GM19240 (cell line): ENCODE measurements around the gene MYOM3.
"Not testable (repeated sequence)": the region's sequence is repeated elsewhere in the genome, so short reads cannot be mapped to it uniquely, and the experiment has no call there.

Experiments
- DNase-seq: peaks from one replicate; pipeline ENCODE4 v3.0.0; 2011; ENCODE audit warnings: low spot score; ENCODE audit not compliant: insufficient read length

MYOM3 gene

DNA sequence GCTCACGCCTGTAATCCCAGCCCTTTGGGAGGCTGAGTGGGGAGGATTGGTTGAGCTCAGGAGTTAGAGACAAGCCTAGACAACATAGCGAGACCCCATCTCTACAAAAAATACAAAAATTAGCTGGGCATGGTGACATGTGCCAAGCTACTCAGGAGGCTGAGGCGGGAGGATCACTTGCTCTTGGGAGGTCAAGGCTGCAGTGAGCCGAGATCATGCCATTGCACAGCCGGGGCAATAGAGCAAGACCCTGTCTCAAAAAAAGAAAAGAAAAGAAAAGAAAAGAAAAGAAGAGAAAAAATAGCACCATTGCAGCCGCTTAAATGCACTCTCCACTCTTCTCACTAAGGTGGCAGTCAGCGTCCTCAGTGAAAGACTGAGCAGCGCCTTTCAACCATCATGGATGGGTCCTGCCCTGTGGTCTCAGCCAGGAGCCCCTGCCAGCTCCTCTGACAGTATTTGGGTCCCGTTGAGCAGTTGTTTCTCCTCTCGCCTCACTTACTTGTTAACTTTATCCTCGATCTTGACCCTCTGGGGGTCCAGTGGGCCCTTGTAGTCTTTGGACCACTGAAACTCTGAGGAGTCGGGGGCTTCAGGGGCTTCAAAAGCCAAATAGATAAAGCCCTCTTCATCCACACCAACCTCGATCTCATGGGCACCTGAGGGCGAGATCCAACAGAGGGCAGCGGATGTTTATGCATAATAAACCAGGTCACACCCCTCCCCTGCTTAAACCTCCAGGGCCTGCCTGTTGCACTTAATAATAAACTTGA, 36.9 kb downstream of the MYOM3 start:
- DNase-seq, result no peak

DNA sequence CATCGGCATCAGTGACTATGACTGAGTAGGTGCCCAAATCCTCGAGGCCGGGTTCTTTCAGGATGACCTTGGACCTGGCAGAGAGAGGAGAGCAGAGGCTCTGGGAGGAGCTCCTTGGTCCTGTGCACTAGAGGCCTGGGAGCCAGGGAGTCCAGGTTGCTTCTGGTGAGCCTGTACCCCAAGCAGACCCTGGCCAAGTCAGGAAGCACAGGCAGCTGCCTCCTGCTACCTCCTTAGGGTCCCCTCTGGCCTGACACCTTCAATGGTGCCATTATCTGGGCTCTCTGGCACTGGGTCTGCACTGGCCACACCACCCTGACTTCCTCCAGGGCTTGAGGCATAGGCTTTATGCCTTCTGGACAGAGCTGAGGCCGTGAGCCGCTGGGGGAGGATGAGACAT, 37.7 kb downstream of the MYOM3 start:
- DNase-seq, result no peak

DNA sequence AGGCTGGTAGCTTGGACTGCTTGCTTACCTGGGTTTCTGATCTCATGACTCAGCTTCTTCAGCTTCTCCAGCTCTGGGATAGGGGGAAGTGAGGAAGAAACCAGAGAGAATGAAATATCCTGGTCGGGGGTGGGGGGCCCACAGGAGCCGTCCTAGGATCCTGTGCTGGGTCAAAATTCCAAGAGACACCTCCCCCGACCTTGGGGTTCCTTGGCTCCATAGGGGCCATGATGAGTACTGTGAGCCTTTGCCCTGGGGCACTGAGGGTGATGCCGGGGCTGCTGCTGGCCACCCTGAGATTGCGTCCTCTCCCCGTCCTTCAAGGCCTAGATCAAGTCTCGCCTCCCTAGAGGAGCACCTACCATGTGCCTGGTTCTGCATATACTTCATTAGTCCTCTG, 40.0 kb downstream of the MYOM3 start:
- DNase-seq, result no peak

DNA sequence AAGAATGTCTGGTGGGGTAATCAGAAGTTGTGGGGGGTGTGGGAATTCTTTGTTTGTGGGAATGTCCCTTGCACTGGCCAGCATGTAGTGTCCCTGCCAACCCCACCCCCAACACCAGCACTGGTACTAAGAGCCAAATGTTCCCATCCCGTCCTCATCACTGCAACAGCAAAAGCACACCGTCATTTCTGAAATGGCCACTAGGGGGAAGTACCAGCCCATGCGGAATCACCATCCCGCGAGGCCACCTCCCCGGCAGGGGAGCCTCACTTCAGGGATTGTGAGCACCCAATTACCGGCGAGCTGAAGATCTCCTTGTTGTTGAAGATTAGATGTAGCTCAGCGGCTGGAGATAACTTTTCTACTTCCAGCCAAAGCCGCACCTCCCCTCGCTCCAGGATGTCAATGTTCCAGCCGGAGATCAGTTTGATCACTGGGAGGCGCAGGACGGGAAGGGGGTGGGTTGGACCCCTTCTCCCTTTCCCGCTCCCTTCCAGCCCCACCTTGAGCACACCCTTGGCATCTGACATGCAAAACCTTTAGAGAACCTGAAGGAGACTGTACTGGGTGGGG, 41.0 kb downstream of the MYOM3 start:
- peak; percentile 92 for DNase-seq

DNA sequence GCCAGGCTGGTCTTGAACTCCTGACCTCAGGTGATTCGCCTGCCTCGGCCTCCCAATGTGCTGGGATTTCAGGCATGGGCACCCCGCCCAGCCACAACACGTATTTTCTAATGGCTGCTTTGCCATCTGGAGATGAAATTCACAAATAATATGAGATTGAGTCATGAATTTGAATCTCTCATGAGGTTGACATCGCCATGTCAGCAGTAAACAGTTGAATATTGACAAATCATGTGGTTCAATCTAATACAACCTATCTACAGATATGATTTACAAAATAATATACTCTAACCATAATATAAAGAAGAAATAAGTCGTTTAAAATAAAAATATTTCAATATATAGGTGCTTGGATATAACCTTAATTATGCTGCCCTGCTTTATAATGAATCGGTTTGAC, 42.1 kb downstream of the MYOM3 start:
- DNase-seq, result no peak

DNA sequence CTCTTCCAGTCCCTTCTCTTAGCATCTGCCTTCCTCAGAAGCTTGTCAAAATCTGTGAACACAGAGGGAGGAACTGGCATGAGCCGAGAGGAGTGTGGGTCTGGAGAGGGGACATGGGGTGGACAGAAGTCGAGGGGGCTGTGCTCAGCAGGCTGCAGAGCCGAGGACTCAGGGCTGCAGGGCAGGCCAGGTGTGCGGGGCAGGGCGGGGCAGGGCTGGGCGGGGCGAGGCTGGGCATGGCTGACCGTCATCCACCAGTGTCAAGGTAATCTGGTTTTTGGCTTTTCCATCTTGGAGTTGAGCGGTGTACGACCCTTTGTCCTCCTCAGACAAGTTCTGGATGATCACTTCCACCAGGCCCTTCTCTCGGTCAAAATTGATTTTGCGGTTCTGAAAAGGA, 44.0 kb downstream of the MYOM3 start:
- DNase-seq, result no peak

DNA sequence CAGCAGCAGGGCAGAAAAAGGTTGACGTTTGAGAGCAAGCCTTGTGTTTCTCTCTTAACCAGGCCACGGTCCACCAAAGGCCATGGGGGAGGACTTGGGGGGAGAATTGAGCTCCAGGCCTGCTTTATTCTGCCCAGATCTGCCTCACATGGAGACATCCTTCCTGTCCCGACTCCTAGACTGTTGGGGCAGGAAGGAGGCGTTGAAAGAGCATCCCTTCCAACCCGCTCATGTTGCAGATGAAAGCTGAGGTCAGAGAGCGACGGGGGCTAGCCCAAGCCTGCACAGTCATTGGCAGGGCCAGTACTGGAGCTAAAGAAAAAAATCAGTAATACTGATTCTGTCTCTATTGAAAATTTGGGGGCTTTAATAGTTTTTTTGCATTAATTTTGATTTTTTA, 46.6 kb downstream of the MYOM3 start:
- DNase-seq, result no peak

DNA sequence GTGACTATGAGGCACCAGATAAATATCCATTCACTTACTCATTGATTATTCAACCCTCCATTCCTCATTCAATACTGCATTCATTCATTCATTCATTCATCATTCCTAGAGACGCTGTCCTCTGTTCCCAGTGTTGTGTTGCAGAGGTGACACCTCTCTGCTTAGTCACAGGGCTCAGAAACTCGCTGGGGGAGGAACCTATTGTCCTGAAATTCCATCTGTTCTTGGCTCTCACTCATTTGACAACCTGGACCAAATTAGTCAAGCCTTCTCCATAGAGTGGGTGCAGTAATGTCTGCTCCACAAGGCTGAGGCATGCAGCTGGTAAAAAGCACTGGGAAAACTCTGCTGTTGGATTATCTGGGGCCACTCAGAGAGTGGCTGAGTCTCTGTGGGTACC, 49.7 kb downstream of the MYOM3 start:
- no peak for DNase-seq

DNA sequence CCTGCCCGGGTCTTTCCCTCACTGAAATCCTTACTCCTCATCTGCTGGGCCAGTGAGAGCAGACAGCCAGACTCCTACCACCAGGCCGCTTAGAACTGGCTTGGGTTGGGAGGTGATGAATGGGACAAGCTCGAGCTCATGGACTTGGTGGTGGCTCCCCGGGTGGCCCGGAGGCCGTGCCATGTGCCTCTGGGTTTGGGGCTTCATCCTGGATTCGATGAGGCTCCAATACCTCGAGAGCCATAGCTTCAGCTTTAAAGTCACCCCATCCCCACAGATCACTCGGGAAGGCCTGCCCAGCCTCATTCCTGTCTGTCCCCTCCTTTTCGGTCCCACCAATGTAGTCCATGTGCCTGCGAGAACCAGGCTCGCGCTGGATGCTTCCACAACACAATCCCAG, 51.5 kb downstream of the MYOM3 start:
- no peak for DNase-seq

DNA sequence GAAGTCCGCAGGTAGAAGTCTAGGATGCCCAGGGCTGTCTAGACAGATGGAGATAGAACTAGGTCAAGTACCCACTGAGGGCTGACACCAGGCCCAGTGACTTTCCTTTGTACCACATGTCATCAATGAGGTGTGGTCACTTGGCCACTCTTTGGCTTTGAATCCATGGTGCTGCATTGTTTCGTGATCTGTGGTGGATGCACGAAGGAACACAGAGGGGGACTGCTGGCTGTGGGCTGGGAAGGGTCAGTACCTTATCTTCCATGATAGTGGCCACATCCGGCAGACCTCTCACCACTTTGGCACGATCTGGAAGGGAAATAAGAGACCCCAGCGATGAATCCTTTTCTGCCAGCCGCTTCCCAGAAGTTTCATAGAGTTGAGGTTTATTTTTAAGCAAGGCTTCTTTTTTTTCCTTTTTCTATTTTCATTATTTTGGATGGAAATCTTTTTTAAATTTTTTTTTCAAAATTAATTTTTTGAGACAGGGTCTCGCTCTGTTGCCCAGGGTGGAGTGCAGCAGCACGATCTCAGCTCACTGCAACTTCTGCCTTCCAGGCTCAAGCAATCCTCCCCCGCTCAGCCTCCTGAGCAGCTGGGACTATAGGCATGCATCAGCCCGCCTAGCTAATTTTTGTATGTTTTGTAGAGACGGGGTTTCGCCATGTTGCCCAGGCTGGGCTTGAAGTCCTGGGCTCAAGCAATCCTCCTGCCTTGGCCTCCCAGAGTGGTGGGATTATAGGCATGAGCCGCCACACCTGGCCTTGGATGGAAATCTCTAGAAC, 53.1 kb downstream of the MYOM3 start:
- no peak for DNase-seq

DNA sequence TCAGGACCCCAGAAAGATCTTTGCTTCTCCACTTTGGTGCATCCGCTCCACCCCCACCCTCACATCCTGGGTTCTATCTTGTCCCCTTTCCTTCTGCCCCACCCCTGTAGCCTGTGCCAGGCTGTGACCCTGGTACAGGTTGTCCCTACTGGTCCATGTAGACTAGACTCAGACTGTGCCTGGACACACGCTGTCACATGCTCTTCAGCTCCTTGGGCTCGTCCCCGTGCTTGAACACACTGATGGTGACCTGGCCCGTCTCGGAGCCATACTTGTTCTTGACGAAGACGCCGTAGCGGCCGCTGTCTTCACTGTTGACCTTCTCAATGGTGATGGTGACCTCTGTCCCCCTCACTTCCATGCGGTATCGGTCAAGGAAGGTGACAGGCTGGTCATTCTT, 54.8 kb downstream of the MYOM3 start:
- DNase-seq, result no peak

DNA sequence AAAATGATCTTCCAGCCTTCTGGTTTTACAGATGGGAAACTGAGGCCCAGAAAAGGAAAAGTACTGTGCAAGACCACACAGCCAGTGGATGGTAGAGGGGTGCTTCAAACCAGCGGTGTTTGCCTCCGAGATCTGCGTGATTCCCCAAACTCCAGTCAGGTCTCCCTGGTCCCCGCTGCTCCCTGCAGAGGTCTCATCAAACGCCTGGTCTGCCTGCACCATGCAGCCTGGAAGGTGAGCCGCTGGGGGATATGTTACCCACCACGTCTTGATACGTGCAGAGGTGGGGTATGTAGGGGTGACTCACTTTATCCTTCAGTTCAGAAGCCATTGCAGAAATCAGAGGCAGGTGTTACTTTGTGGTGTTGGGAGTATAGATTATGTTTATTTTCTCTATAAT, 56.3 kb downstream of the MYOM3 start:
- DNase-seq, result no peak

DNA sequence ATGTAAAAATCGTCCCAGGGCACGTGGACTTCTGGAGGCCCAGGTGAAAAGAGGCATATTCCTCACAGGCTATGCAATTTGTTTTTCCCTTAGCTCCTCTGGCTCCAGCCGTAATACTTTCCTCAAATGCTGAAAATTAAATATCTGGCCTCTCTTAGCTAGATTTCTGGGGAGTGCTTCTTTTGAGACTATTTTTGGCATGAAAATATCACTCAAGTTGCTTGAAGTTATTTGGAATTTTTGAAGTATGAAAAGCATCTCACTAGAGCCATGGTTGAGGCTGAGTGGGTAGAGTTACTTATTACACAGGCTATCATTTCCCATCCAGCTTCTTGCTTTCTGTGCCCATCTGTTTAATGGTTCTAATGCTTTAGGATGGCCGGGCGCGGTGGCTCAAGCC, 59.7 kb downstream of the MYOM3 start:
- no peak for DNase-seq

DNA sequence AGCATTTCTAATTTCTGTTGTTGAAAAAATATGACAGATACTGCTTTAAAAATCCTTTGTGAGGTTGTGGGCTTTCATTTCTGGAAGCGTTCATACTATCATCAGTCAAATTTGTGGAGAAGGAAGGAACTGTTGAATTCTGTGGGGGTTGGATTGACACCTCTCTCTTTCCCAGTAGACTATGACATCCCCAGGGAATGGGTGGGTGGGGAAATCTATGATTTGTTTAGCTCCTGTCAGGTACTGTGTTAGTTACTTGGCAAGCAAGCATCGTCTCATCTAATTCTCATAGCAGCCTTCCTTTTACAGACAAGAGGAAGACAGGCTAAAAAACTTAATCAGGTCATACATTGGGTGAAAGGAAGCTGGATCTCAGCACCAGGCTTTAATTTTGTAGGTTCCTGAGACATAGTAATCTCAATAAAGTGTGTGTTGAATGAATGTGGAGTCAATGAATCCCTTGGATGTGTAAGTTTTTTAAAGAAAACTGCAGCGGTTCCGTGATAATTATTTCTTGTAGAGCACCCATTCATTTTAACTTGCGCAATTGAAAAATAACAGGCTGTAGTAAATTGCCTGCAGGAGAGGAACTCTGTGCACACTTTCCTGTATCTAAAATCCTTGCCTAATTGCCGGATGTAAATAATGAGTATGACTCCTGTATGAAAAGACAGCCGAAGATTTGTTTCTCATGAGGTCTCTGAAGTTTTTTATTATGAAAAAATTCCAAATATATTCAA, 60.6 kb downstream of the MYOM3 start:
- DNase-seq, result no peak

DNA sequence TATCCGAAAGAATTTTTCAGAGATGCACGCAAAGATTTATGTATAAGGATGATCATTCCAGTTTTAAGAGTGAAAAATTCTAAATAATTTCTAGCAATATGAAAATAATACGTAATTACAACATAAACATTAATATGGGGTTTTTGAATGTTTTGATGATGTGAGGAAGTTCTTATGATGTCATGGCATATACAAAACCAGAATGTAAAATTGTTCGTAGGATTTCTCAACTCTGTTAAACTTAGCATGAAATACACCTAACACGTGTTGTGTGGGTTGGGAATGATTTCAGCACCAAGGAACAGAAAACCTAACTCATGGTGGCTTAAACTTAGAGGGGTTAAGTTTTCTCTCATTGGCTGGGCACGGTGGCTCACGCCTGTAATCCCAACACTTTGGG, 62.2 kb downstream of the MYOM3 start:
- no peak for DNase-seq

DNA sequence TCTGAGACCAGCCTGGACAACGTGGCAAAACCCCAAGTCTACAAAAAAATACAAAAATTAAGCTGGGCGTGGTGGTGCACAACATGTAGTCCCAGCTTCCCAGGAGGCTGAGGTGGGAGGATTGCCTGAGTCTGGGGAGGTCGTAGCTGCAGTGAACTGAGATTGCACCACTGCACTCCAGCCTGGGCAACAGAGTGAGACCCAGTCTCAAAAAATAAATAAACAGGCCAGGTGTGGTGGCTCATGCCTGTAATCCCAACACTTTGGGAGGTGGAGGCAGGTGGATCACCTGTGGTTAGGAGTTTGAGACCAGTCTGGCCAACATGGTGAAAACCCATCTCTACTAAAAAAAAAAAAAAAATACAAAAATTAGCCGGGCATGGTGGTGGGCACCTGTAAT, 63.0 kb downstream of the MYOM3 start:
- not testable (repeated sequence) for DNase-seq

DNA sequence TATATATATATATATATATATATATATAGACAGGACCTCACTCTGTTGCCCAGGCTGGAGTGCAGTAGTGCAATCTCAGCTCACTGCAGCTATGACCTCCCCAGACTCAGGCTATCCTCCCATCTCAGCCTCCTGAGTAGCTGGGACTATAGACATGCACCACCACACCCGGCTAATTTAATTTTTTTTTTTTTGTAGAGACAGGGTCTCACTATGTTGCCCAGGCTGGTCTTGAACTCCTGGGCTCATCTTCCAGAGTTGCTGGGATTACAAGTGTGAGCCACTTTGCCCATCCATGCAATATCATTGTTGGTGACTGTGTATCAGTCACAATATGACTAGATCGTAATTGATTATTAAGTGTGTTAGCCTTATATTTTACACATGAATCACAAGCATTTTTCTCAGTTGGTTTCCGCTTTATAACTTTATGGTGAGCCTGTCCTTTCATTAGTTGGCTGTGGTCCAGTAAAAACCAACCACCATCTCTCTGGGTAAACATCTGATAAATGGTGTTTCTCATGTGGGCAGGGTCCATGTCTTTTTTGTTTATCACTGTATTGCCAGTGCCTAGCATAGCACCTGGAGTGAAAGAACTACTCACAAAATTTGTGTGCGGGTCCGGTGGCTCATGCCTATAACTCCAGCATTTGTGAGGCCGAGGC, 63.6 kb downstream of the MYOM3 start:
- no peak for DNase-seq

DNA sequence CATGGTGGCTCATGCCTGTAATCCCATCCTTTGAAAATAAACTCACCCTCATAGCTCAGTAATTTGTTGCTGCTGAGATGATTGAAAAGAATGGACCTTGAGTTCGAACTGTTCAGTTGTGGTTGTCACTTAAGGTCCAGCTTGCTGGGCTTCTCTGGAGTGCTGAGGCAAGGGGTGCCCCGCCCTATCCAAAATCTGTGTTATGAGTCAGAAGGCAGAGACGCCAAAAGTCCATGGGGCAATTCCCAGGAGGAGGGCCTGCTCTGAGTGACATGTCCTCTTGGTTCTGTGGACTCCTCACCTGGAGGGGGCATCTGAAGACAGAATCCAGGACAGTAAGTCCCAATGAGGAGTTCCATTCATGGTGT, 64.8 kb downstream of the MYOM3 start:
- no peak for DNase-seq

DNA sequence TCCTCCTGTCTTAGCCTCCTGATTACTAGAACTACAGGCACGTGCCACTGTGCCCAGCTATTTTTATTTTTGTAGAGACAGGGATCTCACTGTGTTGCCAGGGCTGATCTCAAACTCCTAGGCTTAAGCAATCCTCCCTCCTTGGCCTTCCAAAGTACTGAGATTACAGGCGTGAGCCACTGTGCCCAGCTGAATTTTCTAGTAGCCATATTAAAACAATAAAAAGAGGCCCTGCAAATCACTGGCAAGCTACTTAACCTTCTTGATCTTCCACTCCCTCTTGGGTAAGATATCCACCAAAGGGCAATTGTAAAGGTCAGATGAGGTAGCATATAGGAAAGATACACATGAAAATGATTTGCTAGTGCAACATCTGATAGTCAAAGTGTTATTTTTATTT, 66.2 kb downstream of the MYOM3 start:
- no peak for DNase-seq

DNA sequence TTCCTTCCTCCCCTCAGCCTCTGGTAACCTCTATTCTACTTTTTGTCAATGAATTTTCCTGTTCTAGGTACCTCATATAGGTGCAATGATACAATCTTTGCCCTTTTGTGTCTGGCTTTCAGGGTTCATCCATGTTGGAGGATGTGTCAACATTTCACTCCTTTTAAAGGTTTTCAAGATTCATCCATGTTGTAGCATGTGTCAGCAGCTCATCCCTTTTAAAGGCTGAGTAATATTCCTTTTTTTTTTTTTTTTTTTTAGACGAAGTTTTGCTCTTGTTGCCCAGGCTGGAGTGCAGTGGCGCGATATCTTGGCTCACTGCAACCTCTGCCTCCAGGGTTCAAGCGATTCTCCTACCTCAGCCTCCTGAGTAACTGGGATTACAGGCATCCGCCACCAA, 67.3 kb downstream of the MYOM3 start:
- not testable (repeated sequence) for DNase-seq

DNA sequence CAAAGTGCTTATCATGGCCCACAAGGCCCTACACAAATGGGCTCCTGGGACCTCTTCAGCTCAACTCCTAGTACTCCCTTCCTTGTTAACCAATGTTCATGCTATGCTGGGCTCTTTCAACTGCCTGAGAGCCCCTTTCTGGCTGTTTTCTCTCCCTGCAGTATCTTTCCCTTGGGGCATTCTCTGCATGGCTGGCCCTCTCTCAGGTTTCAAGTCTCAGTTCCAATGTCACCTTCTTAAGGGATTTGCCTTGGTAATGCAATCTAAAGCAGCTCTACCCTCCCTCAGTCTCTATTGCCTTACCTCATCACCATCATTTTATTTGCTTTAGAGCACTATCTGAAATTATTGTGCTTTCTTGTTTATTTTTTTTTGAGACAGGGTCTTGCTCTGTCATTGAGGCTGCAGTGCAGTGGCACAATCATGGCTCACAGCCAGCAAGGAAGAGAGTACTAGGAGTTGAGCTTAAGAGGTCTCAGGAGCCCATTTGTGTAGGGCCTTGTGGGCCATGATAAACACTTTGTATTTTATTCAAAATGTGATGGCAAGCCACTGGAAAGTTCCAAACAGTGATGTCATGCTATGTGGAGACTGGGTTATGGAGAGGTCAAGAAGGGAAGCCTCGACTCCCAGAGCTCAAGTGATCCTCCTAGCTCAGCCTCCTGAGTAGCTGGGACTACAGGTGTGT, 68.4 kb downstream of the MYOM3 start:
- no peak for DNase-seq
